IMR-90 (cell line): Measurements from ENCODE around the gene ELP2. TPM values are rescaled to one million over a fixed set of nuclear protein-coding genes. Genes with fewer than 3 reads are reported as not detected.

ENCODE experiments used
- ATAC-seq: fragments of 200-7000 bp; cut with Tn5 transposase; 2 replicates; pipeline ENCODE4 v1.9.1; 2020; ENCODE audit warnings: low read depth, mild to moderate bottlenecking, moderate library complexity
- BruUV-seq: library from RNA; stranded (reverse); fragments of 400-500 nt; replicated peaks from 2 replicates; lab custom pipeline; 2021; lab: Mats Ljungman, UMichigan
- CTCF ChIA-PET: fragments of 300-600 bp; formaldehyde crosslinking; extraction: SDS; loops from one replicate; lab custom pipeline; 2021; ENCODE audit warnings: antibody characterized with exemption; lab: Yijun Ruan, JAX
- POLR2A ChIA-PET: fragments of 300-600 bp; sonication (Branson Sonifier 250); formaldehyde crosslinking; loops from one replicate; lab custom pipeline; 2022; ENCODE audit warnings: antibody characterized with exemption; ENCODE audit not compliant: unreplicated experiment; lab: Charles Lee
- DNase-seq: peaks from one replicate; pipeline ENCODE4 v3.0.0; 2013
- H2AFZ ChIP-seq: replicated peaks from 2 replicates; pipeline ENCODE3; 2013; ENCODE audit warnings: low read length, mild to moderate bottlenecking; ENCODE audit not compliant: poor library complexity
- H2AK5ac ChIP-seq: 2 replicates; pipeline ENCODE4 v1.6.1; 2013; ENCODE audit warnings: low read depth, low read length, inconsistent platforms
- H2AK9ac ChIP-seq: replicated peaks from 2 replicates; pipeline ENCODE3; 2013; ENCODE audit warnings: mild to moderate bottlenecking, low read depth, low read length, moderate library complexity; ENCODE audit not compliant: poor library complexity
- H2BK120ac ChIP-seq: 2 replicates; pipeline ENCODE4 v1.6.1; 2013; ENCODE audit warnings: low read depth, low read length, inconsistent platforms
- H2BK15ac ChIP-seq: 3 replicates; pipeline ENCODE4 v1.6.1; 2013; ENCODE audit warnings: low read depth, low read length, inconsistent platforms
- H2BK20ac ChIP-seq: 2 replicates; pipeline ENCODE4 v1.6.1; 2013; ENCODE audit warnings: low read depth, mild to moderate bottlenecking, inconsistent platforms, low read length, moderate library complexity
- H2BK5ac ChIP-seq: 2 replicates; pipeline ENCODE4 v1.6.1; 2013; ENCODE audit warnings: mild to moderate bottlenecking, low read depth, low read length, inconsistent platforms; ENCODE audit not compliant: poor library complexity, severe bottlenecking
- H3K14ac ChIP-seq: replicated peaks from 2 replicates; pipeline ENCODE4 v1.6.1; 2013; ENCODE audit warnings: low read depth, low read length, inconsistent platforms
- H3K18ac ChIP-seq: 2 replicates; pipeline ENCODE4 v1.6.1; 2013; ENCODE audit warnings: low read depth, low read length, control low read depth
- H3K23ac ChIP-seq: 2 replicates; pipeline ENCODE4 v1.6.1; 2013; ENCODE audit warnings: low read depth, low read length, inconsistent platforms
- H3K27ac ChIP-seq: 2 replicates; pipeline ENCODE4 v1.5.1; 2013; ENCODE audit warnings: mild to moderate bottlenecking, control low read depth, low read length; ENCODE audit not compliant: insufficient read depth
- H3K27me3 ChIP-seq: 2 replicates; pipeline ENCODE4 v1.6.1; 2013; ENCODE audit warnings: low read length; ENCODE audit not compliant: control insufficient read depth, insufficient read depth
- H3K36me3 ChIP-seq: 2 replicates; pipeline ENCODE4 v1.6.1; 2013; ENCODE audit warnings: low read length, mixed read lengths; ENCODE audit not compliant: control insufficient read depth, insufficient read depth
- H3K4ac ChIP-seq: 2 replicates; pipeline ENCODE4 v1.6.1; 2013; ENCODE audit warnings: low read depth, low read length, inconsistent platforms
- H3K4me1 ChIP-seq: 2 replicates; pipeline ENCODE4 v1.6.1; 2013; ENCODE audit warnings: low read length, mixed read lengths; ENCODE audit not compliant: control insufficient read depth, insufficient read depth
- H3K4me2 ChIP-seq: 2 replicates; pipeline ENCODE4 v1.6.1; 2013; ENCODE audit warnings: low read depth, mild to moderate bottlenecking, control low read depth, low read length, moderate library complexity
- H3K4me3 ChIP-seq: 2 replicates; pipeline ENCODE4 v1.5.1; 2013; ENCODE audit warnings: low read depth, mild to moderate bottlenecking, control low read depth, low read length, moderate library complexity; ENCODE audit not compliant: insufficient read depth
- H3K56ac ChIP-seq: 2 replicates; pipeline ENCODE4 v1.6.1; 2013; ENCODE audit warnings: low read length, inconsistent platforms; ENCODE audit not compliant: insufficient read depth; ENCODE audit errors: extremely low read depth
- H3K79me1 ChIP-seq, 2 experiments: 2 replicates each; pipeline ENCODE4 v1.6.1; 2013; ENCODE audit warnings: low read length in 2 of 2, inconsistent platforms in 1 of 2, low read depth in 1 of 2
- H3K9ac ChIP-seq: 2 replicates; pipeline ENCODE4 v1.6.1; 2013; ENCODE audit warnings: low read depth, low read length, control low read depth
- H3K9me1 ChIP-seq: 2 replicates; pipeline ENCODE4 v1.6.1; 2013; ENCODE audit warnings: low read length, inconsistent platforms; ENCODE audit not compliant: insufficient read depth
- H3K9me3 ChIP-seq: 2 replicates; pipeline ENCODE4 v1.6.1; 2013; ENCODE audit warnings: low read length; ENCODE audit not compliant: control insufficient read depth, insufficient read depth
- H4K20me1 ChIP-seq: 2 replicates; pipeline ENCODE4 v1.6.1; 2013; ENCODE audit warnings: low read length, inconsistent platforms; ENCODE audit not compliant: insufficient read depth
- H4K5ac ChIP-seq: 2 replicates; pipeline ENCODE4 v1.6.1; 2013; ENCODE audit warnings: mild to moderate bottlenecking, low read depth, low read length, control low read depth
- H4K8ac ChIP-seq, 2 experiments: 2 replicates each; pipeline ENCODE4 v1.6.1; 2013; ENCODE audit warnings: low read depth in 2 of 2, low read length in 2 of 2, control low read depth in 1 of 2, inconsistent platforms in 1 of 2
- H4K91ac ChIP-seq: 2 replicates; pipeline ENCODE4 v1.6.1; 2013; ENCODE audit warnings: low read depth, low read length, inconsistent platforms; ENCODE audit not compliant: insufficient read depth
- CTCF ChIP-seq: conservative IDR thresholded peaks from 2 replicates; pipeline ENCODE4 v1.5.1; 2012; ENCODE audit warnings: mild to moderate bottlenecking, low read depth, low read length, improper control_type of control experiment
- ELK1 ChIP-seq: fragments of 150-350 bp; IDR thresholded peaks from 2 replicates; pipeline ENCODE4 v1.6.1; 2016; ENCODE audit warnings: low read depth, mild to moderate bottlenecking, low read length, moderate library complexity, borderline replicate concordance
- MXI1 ChIP-seq: IDR thresholded peaks from 2 replicates; pipeline ENCODE4 v1.6.1; 2012; ENCODE audit warnings: low read depth, mild to moderate bottlenecking, low read length, moderate library complexity, borderline replicate concordance
- POLR2A ChIP-seq: IDR thresholded peaks from 2 replicates; pipeline ENCODE4 v1.6.1; 2012; ENCODE audit warnings: mild to moderate bottlenecking, low read depth, low read length
- RAD21 ChIP-seq: IDR thresholded peaks from 2 replicates; pipeline ENCODE4 v1.6.1; 2012; ENCODE audit warnings: low read length, improper control_type of control experiment
- USF2 ChIP-seq: fragments of 150-350 bp; IDR thresholded peaks from 2 replicates; pipeline ENCODE4 v1.6.1; 2017; ENCODE audit warnings: mild to moderate bottlenecking, antibody characterized with exemption, low read length, low read depth
- WGBS, 2 experiments: methylation state at CpG; one replicate each; pipeline versions ENCODE4 v1.1.5 to v1.1.7; 2013; ENCODE audit warnings: missing lambda C conversion rate in 2 of 2; ENCODE audit not compliant: insufficient read length in 1 of 2; ENCODE audit errors: extremely low coverage in 2 of 2; 5-methylcytosine and 5-hydroxymethylcytosine counted together
- dilution Hi-C: fragments of 300-500 bp; cut with HindIII; formaldehyde crosslinking; loops from one replicate; pipeline ENCODE4 v1.14.3; 2018; ENCODE audit warnings: low sequenced_read_pairs; ENCODE audit not compliant: unreplicated experiment
- in situ Hi-C: fragments of 300-500 bp; cut with MboI; formaldehyde crosslinking; loops from 3 replicates; pipeline ENCODE4 v1.14.3; 2019; ENCODE audit warnings: low sequenced_read_pairs, inconsistent platforms, mixed read lengths
- intact Hi-C: fragments of 100-400 bp; cut with micrococcal nuclease; formaldehyde crosslinking; loops from 2 replicates; pipeline ENCODE4 v1.10.0; 2022
- polyA plus RNA-seq, 3 experiments: library from polyadenylated mRNA; depleted of rRNA; stranded (reverse); fragments of >200 nt; gene quantifications; 2 replicates each; pipeline ENCODE4 v1.2.3, GENCODE V29; 2012; ENCODE audit warnings: low replicate concordance in 1 of 3
- total RNA-seq: library from RNA; depleted of rRNA; stranded (reverse); fragments of >200 nt; gene quantifications from 2 replicates; pipeline ENCODE4 v1.2.3, GENCODE V29; 2012

ELP2 gene
- total and polyA plus RNA-seq, 2 of the 4 experiments (the other 2 are of a cell fraction): 48.1 to 161 TPM

GRCh38 chr18:36132756-36133155 is 3.1 kb downstream of the ELP2 start:
- in situ Hi-C loops (no loop called here), intact Hi-C loops (no loop called here), dilution Hi-C loops (no loop called here)
- peaks cover 2 to 58% of the 10 kb centered on the region in 2 experiments; a peak in 3 of 4 replicates for H3K79me1 ChIP-seq
- no peak for TF ChIP-seq CTCF
- no peak for TF ChIP-seq MXI1
- TF ChIP-seq RAD21: no peak
- TF ChIP-seq USF2: no peak
- no peak for TF ChIP-seq ELK1
- no peak for TF ChIP-seq POLR2A
- ChIA-PET POLR2A (no interaction called here), CTCF (no interaction called here)
- H2BK120ac ChIP-seq: no peak overlapping the region
- no peaks in the 10 kb centered on the region for H3K9me3 ChIP-seq
- no peak overlapping the region for H3K27ac ChIP-seq
- peaks cover 15% of the 10 kb centered on the region for H3K36me3 ChIP-seq
- no CpG with 5 or more reads among the region's 3 CpGs for WGBS, 2 experiments
- H3K27me3 ChIP-seq: no peaks in the 10 kb centered on the region
- DNase-seq (no peak), ATAC-seq (no peak)
- H2BK5ac ChIP-seq: no peak overlapping the region
- H4K8ac ChIP-seq: no peak overlapping the region
- no peak overlapping the region for H4K91ac ChIP-seq
- no peak overlapping the region for H2BK15ac ChIP-seq
- peak overlapping the region; percentile 38; the same call in 1 of the 2 replicates for H3K23ac ChIP-seq
- H2AK9ac ChIP-seq: no peak overlapping the region
- no TSS peak for BruUV-seq
- H3K9ac ChIP-seq: no peak overlapping the region
- no peak overlapping the region for H3K18ac ChIP-seq
- no peak overlapping the region for H2AK5ac ChIP-seq
- H2BK20ac ChIP-seq: no peak overlapping the region
- peaks cover 3% of the 10 kb centered on the region for H3K9me1 ChIP-seq
- peaks cover 46% of the 10 kb centered on the region for H4K20me1 ChIP-seq
- no peak overlapping the region for H2AFZ ChIP-seq
- H3K14ac ChIP-seq: no peak overlapping the region
- H3K56ac ChIP-seq: no peak overlapping the region
- no peak overlapping the region for H3K4me3 ChIP-seq
- peaks cover 6% of the 10 kb centered on the region for H3K4me1 ChIP-seq
- H4K5ac ChIP-seq: no peak overlapping the region
- peak overlapping the region; percentile 47; the same call in 1 of the 2 replicates for H3K4me2 ChIP-seq
- H3K4ac ChIP-seq: no peak overlapping the region
